ENCODE measurements around the gene CELA3B.
"Not testable (repeated sequence)": the region's sequence is repeated elsewhere in the genome, so short reads cannot be mapped to it uniquely, and the experiment has no call there.

DNA sequence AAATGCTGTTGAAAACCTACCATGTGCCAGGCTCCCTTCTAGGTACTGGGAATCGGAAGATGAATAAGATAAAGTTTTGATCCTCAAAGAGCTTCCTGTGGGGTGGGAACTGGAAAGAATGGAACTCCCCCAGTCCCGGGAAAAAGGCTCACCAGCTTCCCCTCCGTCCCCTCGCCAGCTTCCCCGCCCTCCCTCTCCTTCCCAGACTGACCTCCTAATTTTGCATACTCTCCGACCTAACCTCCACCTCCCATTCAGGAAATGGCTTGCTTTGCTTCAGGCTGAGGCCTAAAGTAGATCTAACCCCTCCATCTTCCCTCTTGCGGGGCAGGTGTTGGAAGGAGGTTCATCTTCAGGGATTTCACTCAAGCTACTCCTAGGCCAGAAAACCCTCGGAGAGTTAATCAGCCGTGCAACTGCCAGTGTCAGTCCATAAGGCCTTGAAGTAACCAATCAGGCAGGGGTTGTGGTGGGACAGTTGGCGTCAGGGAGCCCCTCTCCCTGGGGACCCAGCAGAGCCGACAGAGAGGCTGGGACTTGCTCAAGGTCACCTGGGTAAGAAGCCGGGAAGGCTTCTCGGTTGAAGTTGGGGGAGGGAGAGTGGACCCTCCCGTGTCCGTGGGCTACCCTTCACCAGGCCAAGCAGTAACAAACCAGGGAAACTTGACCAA lies 21.9 kb downstream of the CELA3B start:
- not testable (repeated sequence) for TF ChIP-seq SIN3A (IDR thresholded peaks at IDR 0.05; ENCODE audit: borderline replicate concordance, insufficient read depth, low read depth, low read length); POLR2AphosphoS5 (IDR thresholded peaks at IDR 0.05; ENCODE audit: low read depth, low read length)
- TF ChIP-seq, protein P1, sequence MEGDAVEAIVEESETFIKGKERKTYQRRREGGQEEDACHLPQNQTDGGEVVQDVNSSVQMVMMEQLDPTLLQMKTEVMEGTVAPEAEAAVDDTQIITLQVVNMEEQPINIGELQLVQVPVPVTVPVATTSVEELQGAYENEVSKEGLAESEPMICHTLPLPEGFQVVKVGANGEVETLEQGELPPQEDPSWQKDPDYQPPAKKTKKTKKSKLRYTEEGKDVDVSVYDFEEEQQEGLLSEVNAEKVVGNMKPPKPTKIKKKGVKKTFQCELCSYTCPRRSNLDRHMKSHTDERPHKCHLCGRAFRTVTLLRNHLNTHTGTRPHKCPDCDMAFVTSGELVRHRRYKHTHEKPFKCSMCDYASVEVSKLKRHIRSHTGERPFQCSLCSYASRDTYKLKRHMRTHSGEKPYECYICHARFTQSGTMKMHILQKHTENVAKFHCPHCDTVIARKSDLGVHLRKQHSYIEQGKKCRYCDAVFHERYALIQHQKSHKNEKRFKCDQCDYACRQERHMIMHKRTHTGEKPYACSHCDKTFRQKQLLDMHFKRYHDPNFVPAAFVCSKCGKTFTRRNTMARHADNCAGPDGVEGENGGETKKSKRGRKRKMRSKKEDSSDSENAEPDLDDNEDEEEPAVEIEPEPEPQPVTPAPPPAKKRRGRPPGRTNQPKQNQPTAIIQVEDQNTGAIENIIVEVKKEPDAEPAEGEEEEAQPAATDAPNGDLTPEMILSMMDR (IDR thresholded peaks at IDR 0.05) = not testable (repeated sequence)
- TF ChIP-seq, protein P2, sequence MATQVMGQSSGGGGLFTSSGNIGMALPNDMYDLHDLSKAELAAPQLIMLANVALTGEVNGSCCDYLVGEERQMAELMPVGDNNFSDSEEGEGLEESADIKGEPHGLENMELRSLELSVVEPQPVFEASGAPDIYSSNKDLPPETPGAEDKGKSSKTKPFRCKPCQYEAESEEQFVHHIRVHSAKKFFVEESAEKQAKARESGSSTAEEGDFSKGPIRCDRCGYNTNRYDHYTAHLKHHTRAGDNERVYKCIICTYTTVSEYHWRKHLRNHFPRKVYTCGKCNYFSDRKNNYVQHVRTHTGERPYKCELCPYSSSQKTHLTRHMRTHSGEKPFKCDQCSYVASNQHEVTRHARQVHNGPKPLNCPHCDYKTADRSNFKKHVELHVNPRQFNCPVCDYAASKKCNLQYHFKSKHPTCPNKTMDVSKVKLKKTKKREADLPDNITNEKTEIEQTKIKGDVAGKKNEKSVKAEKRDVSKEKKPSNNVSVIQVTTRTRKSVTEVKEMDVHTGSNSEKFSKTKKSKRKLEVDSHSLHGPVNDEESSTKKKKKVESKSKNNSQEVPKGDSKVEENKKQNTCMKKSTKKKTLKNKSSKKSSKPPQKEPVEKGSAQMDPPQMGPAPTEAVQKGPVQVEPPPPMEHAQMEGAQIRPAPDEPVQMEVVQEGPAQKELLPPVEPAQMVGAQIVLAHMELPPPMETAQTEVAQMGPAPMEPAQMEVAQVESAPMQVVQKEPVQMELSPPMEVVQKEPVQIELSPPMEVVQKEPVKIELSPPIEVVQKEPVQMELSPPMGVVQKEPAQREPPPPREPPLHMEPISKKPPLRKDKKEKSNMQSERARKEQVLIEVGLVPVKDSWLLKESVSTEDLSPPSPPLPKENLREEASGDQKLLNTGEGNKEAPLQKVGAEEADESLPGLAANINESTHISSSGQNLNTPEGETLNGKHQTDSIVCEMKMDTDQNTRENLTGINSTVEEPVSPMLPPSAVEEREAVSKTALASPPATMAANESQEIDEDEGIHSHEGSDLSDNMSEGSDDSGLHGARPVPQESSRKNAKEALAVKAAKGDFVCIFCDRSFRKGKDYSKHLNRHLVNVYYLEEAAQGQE (IDR thresholded peaks at IDR 0.05; ENCODE audit: insufficient read depth in 1 of 2, low read depth in 2 of 2, low read length in 1 of 2) = not testable (repeated sequence)

Data from Panc1 (cell line).